ENCODE data around the gene NUP133. TPM values are rescaled to one million over a fixed set of nuclear protein-coding genes. Genes with fewer than 3 reads are reported as not detected.
A peak's percentile ranks its signal among the peaks of the same experiment; 100 is the strongest.
"Not testable (repeated sequence)": the region's sequence is repeated elsewhere in the genome, so short reads cannot be mapped to it uniquely, and the experiment has no call there.

Gene NUP133
- total RNA-seq, 1 donor from 2014 or later, result 47.9 TPM

GRCh38 chr1:229536982-229537381 lies 28.8 kb upstream of the NUP133 start:
- Mint-ChIP-seq H3K4me3 (no peak overlapping the region), H3K9me3 (no peaks in the 10 kb centered on the region), H3K27ac (no peak overlapping the region), H3K36me3 (ENCODE audit: low read depth) (peaks cover 45% of the 10 kb centered on the region), H3K4me1 (ENCODE audit: low read depth) (peaks cover 16% of the 10 kb centered on the region), H3K27me3 (ENCODE audit: insufficient read depth) (no peaks in the 10 kb centered on the region)
- DNase-seq (ENCODE audit: low spot score), result no peak
- intact Hi-C loops (cut with micrococcal nuclease), result no loop called here

DNA sequence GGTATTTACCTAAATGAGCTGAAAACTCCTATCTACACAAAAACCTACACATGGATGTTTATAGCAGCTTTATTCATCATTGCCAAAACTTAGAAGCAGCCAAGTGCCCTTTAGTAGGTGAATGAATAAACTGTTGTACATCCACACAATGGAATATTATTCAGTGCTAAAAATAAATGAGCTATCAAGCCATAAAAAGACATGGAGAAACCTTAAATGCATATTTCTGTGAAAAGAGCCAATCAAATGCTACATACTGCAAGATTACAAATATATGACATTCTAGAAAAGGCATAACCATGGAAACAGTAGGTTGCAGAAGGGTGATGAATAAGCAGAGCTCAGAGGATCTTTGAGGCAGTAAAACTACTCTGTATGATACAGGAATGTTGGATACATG lies 27.1 kb upstream of the NUP133 start:
- H3K27me3 Mint-ChIP-seq (ENCODE audit: insufficient read depth), result no peaks in the 10 kb centered on the region
- no peaks in the 10 kb centered on the region for H3K9me3 Mint-ChIP-seq
- H3K36me3 Mint-ChIP-seq (ENCODE audit: low read depth), result peaks cover 44% of the 10 kb centered on the region
- peaks cover 15% of the 10 kb centered on the region for H3K4me1 Mint-ChIP-seq (ENCODE audit: low read depth)
- intact Hi-C loops (cut with micrococcal nuclease), result no loop called here
- DNase-seq (ENCODE audit: low spot score), result no peak
- H3K27ac Mint-ChIP-seq, result no peak overlapping the region
- no peak overlapping the region for H3K4me3 Mint-ChIP-seq

DNA sequence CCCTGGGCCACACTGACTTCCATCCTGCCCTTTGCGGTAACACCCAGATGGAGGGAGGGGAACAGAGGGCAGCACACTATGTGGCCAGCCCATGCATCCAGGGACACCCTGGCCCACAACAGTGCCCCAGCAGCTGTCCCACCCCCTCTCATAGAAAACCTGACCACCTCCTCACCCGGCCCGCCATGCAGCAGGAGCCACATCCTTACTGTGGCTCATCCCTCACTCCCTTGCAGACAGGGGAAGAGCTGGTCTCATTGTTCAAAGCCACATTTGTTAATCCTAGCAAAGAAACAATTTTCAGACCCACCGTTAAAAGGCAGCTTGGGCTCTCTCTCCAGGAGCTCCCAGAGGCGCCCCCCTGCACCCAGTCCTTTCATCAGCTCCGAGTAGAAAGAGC lies 23.2 kb upstream of the NUP133 start:
- no peak overlapping the region for H3K4me3 Mint-ChIP-seq
- peaks cover 2% of the 10 kb centered on the region for H3K4me1 Mint-ChIP-seq (ENCODE audit: low read depth)
- H3K27me3 Mint-ChIP-seq (ENCODE audit: insufficient read depth), result no peaks in the 10 kb centered on the region
- no peaks in the 10 kb centered on the region for H3K9me3 Mint-ChIP-seq
- intact Hi-C loops (cut with micrococcal nuclease), result no loop called here
- H3K27ac Mint-ChIP-seq, result no peak overlapping the region
- peaks cover 45% of the 10 kb centered on the region for H3K36me3 Mint-ChIP-seq (ENCODE audit: low read depth)
- DNase-seq (ENCODE audit: low spot score), result no peak

DNA sequence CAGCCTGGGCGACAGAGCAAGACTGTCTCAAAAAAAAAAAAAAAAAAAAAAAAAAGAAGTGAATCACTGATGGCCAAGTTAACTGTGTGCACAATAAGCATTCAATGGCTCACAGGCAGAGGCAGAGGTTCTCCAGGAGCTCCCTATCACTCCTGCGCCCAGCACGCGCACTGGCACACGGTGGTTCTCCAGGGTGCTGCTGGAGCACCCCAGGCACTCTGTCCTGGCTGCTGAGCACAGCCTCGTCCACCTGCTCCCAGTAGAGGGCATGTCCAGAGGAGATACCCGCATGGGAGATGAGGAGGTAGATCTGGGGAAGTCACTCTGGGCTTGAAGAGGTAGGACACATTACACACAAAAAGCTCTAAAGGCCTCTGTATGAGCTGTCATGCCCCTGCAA lies 21.5 kb upstream of the NUP133 start:
- Mint-ChIP-seq H3K27ac (no peak overlapping the region), H3K4me3 (no peak overlapping the region), H3K36me3 (ENCODE audit: low read depth) (peaks cover 43% of the 10 kb centered on the region), H3K9me3 (no peaks in the 10 kb centered on the region), H3K27me3 (ENCODE audit: insufficient read depth) (no peaks in the 10 kb centered on the region), H3K4me1 (ENCODE audit: low read depth) (peaks cover 8% of the 10 kb centered on the region)
- intact Hi-C loops (cut with micrococcal nuclease), result no loop called here
- DNase-seq (ENCODE audit: low spot score), result no peak

DNA sequence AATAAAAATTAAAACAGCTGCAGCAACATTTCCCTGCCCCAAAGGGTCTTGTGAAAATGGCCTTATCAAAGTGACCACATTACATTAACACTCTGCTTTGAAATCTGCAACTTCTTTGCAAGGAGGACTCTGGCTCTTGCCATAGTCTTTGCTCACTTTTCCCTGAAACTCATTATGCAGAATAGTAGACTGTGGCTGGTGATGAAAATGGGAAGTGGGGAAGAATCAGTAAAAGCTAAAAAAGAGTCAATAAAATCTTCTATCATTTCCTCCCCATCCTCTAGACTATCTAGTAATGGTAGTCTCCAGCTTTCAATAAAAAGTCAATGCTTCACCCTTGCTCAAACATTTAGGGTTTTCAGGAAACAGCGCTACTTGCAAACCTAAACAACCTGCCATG lies 18.6 kb upstream of the NUP133 start:
- intact Hi-C loops (cut with micrococcal nuclease), result no loop called here
- peak overlapping the region; percentile 50 for H3K27ac Mint-ChIP-seq

GRCh38 chr1:229523052-229523451 lies 14.9 kb upstream of the NUP133 start:
- Mint-ChIP-seq H3K27me3 (ENCODE audit: insufficient read depth) (no peaks in the 10 kb centered on the region), H3K27ac (no peak overlapping the region), H3K4me1 (ENCODE audit: low read depth) (peaks cover 8% of the 10 kb centered on the region), H3K36me3 (ENCODE audit: low read depth) (peaks cover 36% of the 10 kb centered on the region), H3K9me3 (no peaks in the 10 kb centered on the region), H3K4me3 (no peak overlapping the region)
- intact Hi-C loops (cut with micrococcal nuclease), result no loop called here
- no peak for DNase-seq (ENCODE audit: low spot score)

More for the DNA sequence above, 18.6 kb upstream of the NUP133 start:
- Mint-ChIP-seq H3K4me1 (ENCODE audit: low read depth) (peaks cover 8% of the 10 kb centered on the region), H3K27me3 (ENCODE audit: insufficient read depth) (no peaks in the 10 kb centered on the region), H3K9me3 (no peaks in the 10 kb centered on the region), H3K4me3 (no peak overlapping the region), H3K36me3 (ENCODE audit: low read depth) (peaks cover 39% of the 10 kb centered on the region)
- DNase-seq (ENCODE audit: low spot score), result no peak

DNA sequence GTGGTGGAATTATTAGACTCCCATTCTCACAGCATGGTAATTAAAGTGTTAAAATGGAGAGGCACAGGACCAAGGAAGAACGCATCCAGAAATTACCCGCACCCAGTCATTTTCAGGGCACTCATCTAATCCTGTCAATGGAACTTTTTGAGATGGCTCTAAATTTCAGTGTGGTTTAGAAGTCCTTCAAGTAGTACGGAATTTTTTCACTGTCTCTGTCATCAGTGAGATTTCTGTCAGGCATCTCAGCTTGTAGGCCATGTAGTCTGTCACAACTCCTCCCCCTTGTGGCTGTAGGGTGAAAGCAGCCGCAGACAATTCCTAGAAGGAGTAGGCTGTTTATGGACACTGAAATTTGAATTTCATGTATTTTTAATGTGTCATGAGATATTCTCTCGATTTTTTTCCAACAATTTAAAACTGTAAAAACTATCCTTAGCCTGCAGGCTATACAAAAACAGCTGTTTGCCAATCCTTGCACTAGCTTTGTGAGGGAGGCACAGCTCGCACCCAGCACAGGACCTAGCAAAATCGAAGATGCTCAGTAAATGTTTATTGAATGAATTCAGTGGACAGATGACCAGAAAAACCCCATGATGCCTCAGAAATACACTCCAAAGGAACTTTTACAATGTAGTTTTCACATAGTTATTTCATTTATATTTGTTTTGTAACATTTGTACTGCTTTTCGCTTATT lies 6.6 kb upstream of the NUP133 start:
- Mint-ChIP-seq H3K4me1 (ENCODE audit: low read depth) (peaks cover 8% of the 10 kb centered on the region), H3K27ac (no peak overlapping the region), H3K9me3 (no peaks in the 10 kb centered on the region), H3K27me3 (ENCODE audit: insufficient read depth) (peaks cover 2% of the 10 kb centered on the region), H3K4me3 (no peak overlapping the region), H3K36me3 (ENCODE audit: low read depth) (peaks cover 13% of the 10 kb centered on the region)
- intact Hi-C loops (cut with micrococcal nuclease), result loop anchor here (1.0 kb wide), 1 partner anchor 256 kb away; no protein-coding TSS in a partner anchor
- peak; percentile 34 for DNase-seq (ENCODE audit: low spot score)

DNA sequence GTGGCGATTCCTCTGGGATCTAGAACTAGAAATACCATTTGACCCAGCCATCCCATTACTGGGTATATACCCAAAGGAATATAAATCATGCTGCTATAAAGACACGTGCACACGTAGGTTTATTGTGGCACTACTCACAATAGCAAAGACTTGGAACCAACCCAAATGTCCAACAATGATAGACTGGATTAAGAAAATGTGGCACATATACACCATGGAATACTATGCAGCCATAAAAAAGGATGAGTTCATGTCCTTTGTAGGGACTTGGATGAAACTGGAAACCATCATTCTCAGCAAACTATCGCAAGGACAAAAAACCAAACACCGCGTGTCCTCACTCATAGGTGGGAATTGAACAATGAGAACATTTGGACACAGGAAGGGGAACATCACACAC lies 3.5 kb upstream of the NUP133 start:
- DNase-seq (ENCODE audit: low spot score); H3K9me3 Mint-ChIP-seq; H3K27me3 Mint-ChIP-seq (ENCODE audit: insufficient read depth); H3K27ac Mint-ChIP-seq; H3K4me3 Mint-ChIP-seq; H3K36me3 Mint-ChIP-seq (ENCODE audit: low read depth); intact Hi-C loops (cut with micrococcal nuclease): not testable (repeated sequence)
- H3K4me1 Mint-ChIP-seq (ENCODE audit: low read depth), result peaks cover 33% of the 10 kb centered on the region

DNA sequence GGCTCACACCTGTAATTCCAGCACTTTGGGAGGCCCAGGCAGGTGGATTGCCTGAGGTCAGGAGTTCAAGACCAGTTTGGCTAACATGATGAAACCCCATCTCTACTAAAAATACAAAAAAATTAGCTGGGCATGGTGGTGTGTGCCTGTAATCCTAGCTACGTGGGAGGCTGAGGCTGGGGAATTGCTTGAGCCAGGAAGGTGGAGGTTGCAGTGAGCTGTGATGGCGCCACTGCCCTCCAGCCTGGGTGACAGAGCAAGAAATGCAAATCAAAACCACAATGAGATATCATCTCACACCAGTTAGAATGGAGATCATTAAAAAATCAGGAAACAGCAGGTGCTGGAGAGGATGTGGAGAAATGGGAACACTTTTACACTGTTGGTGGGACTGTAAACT lies 3.1 kb upstream of the NUP133 start:
- H3K27me3 Mint-ChIP-seq (ENCODE audit: insufficient read depth); intact Hi-C loops (cut with micrococcal nuclease); DNase-seq (ENCODE audit: low spot score); H3K4me3 Mint-ChIP-seq; H3K27ac Mint-ChIP-seq; H3K36me3 Mint-ChIP-seq (ENCODE audit: low read depth); H3K9me3 Mint-ChIP-seq: not testable (repeated sequence)
- H3K4me1 Mint-ChIP-seq (ENCODE audit: low read depth), result peaks cover 33% of the 10 kb centered on the region

GRCh38 chr1:229509576-229509975 lies 1.4 kb upstream of the NUP133 start:
- intact Hi-C loops (cut with micrococcal nuclease), result loop anchor here (10.0 kb wide), 1 partner anchor 1345 kb away; the partner anchor contains the start of gene IBA57
- Mint-ChIP-seq H3K36me3 (ENCODE audit: low read depth) (no peaks in the 10 kb centered on the region), H3K4me1 (ENCODE audit: low read depth) (peaks cover 29% of the 10 kb centered on the region), H3K9me3 (no peaks in the 10 kb centered on the region), H3K27ac (peak overlapping the region; percentile 97), H3K4me3 (peak overlapping the region; percentile 96), H3K27me3 (ENCODE audit: insufficient read depth) (peaks cover 4% of the 10 kb centered on the region)
- DNase-seq (ENCODE audit: low spot score), result no peak

DNA sequence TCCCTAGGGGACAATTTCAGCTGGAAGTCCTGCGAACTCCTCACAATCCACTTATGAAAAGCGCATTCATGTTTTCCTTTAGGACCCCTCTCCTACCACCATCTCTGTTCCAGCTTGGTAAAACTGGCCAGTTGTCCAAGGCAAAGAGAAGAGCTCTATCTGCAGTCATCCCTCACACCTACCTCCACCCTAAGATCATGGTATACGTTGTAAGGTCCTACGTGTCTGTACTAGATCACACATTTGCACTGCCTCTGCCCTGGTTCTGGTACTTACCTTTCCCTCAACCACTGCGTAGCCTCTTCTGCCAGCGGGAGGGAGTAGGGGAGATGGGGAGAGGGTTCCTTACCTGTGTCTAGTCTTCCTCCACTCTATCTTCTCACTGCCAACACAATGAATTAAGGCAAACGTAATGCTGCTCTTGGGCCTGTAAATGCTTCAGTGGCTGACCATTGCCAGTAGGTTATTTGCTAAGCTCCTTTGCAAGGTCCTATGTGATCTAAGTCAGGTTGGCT lies 739 bp upstream of the NUP133 start:
- Mint-ChIP-seq H3K27ac (peak overlapping the region; percentile 97), H3K9me3 (no peaks in the 10 kb centered on the region), H3K27me3 (ENCODE audit: insufficient read depth) (peaks cover 4% of the 10 kb centered on the region), H3K4me1 (ENCODE audit: low read depth) (peaks cover 25% of the 10 kb centered on the region), H3K36me3 (ENCODE audit: low read depth) (no peaks in the 10 kb centered on the region), H3K4me3 (peak overlapping the region; percentile 96)
- DNase-seq (ENCODE audit: low spot score), result peak; percentile 4
- intact Hi-C loops (cut with micrococcal nuclease), result loop anchor here (1.0 to 10.0 kb wide), 7 partner anchors 33 to 1344 kb away; partner anchors contain the start of genes IBA57, RAB4A, TAF5L and URB2

DNA sequence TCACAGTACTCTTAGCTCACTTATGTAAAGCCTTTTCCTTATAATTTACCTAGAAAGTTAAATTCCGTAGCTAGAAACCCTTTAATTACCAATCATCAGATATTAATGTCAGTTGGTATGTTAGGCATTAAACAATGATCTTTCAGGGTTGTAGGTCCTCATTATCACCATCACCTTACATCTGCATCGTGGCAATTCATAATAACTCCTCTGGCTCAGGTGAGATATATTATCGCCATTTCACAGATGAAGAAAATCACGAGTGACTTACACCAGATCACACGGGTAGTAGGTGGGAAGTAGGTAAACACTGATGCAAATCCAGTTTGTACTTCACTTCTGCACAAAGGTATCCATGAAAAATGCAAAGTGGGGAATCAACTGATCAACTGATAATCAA lies 639 bp downstream of the NUP133 start:
- no peaks in the 10 kb centered on the region for H3K9me3 Mint-ChIP-seq
- intact Hi-C loops (cut with micrococcal nuclease), result loop anchor here (10.0 kb wide), 1 partner anchor 1343 kb away; the partner anchor contains the start of gene IBA57
- no peaks in the 10 kb centered on the region for H3K36me3 Mint-ChIP-seq (ENCODE audit: low read depth)

GRCh38 chr1:229506633-229507032 lies 1.5 kb downstream of the NUP133 start:
- H3K36me3 Mint-ChIP-seq (ENCODE audit: low read depth), result peaks cover 3% of the 10 kb centered on the region
- intact Hi-C loops (cut with micrococcal nuclease), result loop anchor here (10.0 kb wide), 1 partner anchor 1342 kb away; the partner anchor contains the start of gene IBA57
- no peak for DNase-seq (ENCODE audit: low spot score)
- no peak overlapping the region for H3K27ac Mint-ChIP-seq
- no peaks in the 10 kb centered on the region for H3K9me3 Mint-ChIP-seq
- peaks cover 4% of the 10 kb centered on the region for H3K27me3 Mint-ChIP-seq (ENCODE audit: insufficient read depth)
- peak overlapping the region; percentile 96 for H3K4me3 Mint-ChIP-seq
- peaks cover 25% of the 10 kb centered on the region for H3K4me1 Mint-ChIP-seq (ENCODE audit: low read depth)

More for the DNA sequence above, 639 bp downstream of the NUP133 start:
- no peak for DNase-seq (ENCODE audit: low spot score)
- Mint-ChIP-seq H3K4me3 (peak overlapping the region; percentile 96), H3K27ac (peak overlapping the region; percentile 97), H3K4me1 (ENCODE audit: low read depth) (peaks cover 25% of the 10 kb centered on the region), H3K27me3 (ENCODE audit: insufficient read depth) (peaks cover 4% of the 10 kb centered on the region)
